CD14-positive monocyte (primary cell): Measurements from ENCODE around the gene ATG7. TPM values are rescaled to one million over a fixed set of nuclear protein-coding genes. Genes with fewer than 3 reads are reported as not detected.

ENCODE experiments used
- DNase-seq, 3 donors: peaks; one replicate each; pipeline ENCODE4 v3.0.0-alpha.2; 2011 to 2022
- H2AFZ ChIP-seq: 2 replicates; pipeline ENCODE4 v1.6.0; 2012; ENCODE audit warnings: mild to moderate bottlenecking, low read depth, low read length, inconsistent platforms; ENCODE audit not compliant: insufficient read depth, poor library complexity, severe bottlenecking
- H3K27ac ChIP-seq, 2 donors: 1 replicate in 1 of 2; 2 replicates in 1 of 2; pipeline ENCODE4 v1.5.1; 2012 to 2013; ENCODE audit warnings: low read length in 2 of 2, control low read depth in 1 of 2, inconsistent platforms in 1 of 2, low read depth in 1 of 2, mild to moderate bottlenecking in 1 of 2
- H3K27me3 ChIP-seq, 2 donors: one replicate each; pipeline versions ENCODE4 v1.6.0 to v1.6.1; 2011 to 2013; ENCODE audit warnings: low read length in 2 of 2; ENCODE audit not compliant: control insufficient read depth in 2 of 2, insufficient read depth in 2 of 2
- H3K36me3 ChIP-seq, 2 donors: replicated peaks in 1 of 2; 1 replicate in 1 of 2; 2 replicates in 1 of 2; pipeline versions ENCODE4 v1.5.1 to v1.6.1; 2012 to 2013; ENCODE audit warnings: low read length in 2 of 2, control low read depth in 1 of 2, inconsistent platforms in 1 of 2, mild to moderate bottlenecking in 1 of 2; ENCODE audit not compliant: insufficient read depth in 2 of 2, control insufficient read depth in 1 of 2
- H3K4me1 ChIP-seq, 2 donors: 1 replicate in 1 of 2; 2 replicates in 1 of 2; pipeline versions ENCODE4 v1.5.1 to v1.6.1; 2012 to 2013; ENCODE audit warnings: low read length in 2 of 2, control low read depth in 1 of 2, inconsistent platforms in 1 of 2, mild to moderate bottlenecking in 1 of 2, moderate library complexity in 1 of 2; ENCODE audit not compliant: insufficient read depth in 2 of 2, control insufficient read depth in 1 of 2
- H3K4me2 ChIP-seq: replicated peaks from 2 replicates; pipeline ENCODE3; 2012; ENCODE audit warnings: low read length, moderate library complexity, mild to moderate bottlenecking; ENCODE audit not compliant: poor library complexity, severe bottlenecking; ENCODE audit errors: extremely low read depth
- H3K4me3 ChIP-seq, 3 experiments: fragments of 200-600 bp in 1 of 3; sonication (generic) in 1 of 3; replicated peaks in 1 of 3; 1 replicate in 2 of 3; 2 replicates in 1 of 3; pipeline ENCODE4 v1.5.1; 2011 to 2013; ENCODE audit warnings: low read length in 3 of 3, mild to moderate bottlenecking in 3 of 3, control low read depth in 2 of 3, low read depth in 2 of 3, inconsistent platforms in 1 of 3, moderate library complexity in 1 of 3
- H3K79me2 ChIP-seq: 2 replicates; pipeline ENCODE4 v1.6.0; 2012; ENCODE audit warnings: mild to moderate bottlenecking, control low read depth, inconsistent platforms, low read length, moderate library complexity; ENCODE audit not compliant: insufficient read depth
- H3K9ac ChIP-seq: 2 replicates; pipeline ENCODE4 v1.6.0; 2017; ENCODE audit warnings: low read length, mild to moderate bottlenecking; ENCODE audit not compliant: insufficient read depth, poor library complexity, severe bottlenecking
- H3K9me3 ChIP-seq, 2 donors: replicated peaks in 1 of 2; 1 replicate in 1 of 2; 2 replicates in 1 of 2; pipeline versions ENCODE4 v1.5.1 to v1.6.1; 2012 to 2013; ENCODE audit warnings: low read length in 2 of 2, control low read depth in 1 of 2; ENCODE audit not compliant: control insufficient read depth in 1 of 2, insufficient read depth in 1 of 2
- H4K20me1 ChIP-seq: 2 replicates; pipeline ENCODE4 v1.6.0; 2012; ENCODE audit warnings: mild to moderate bottlenecking, low read length, control low read depth, moderate library complexity; ENCODE audit not compliant: insufficient read depth
- H3K27ac Mint-ChIP-seq, 7 donors: one replicate each; pipeline ENCODE4 v1.8.0; 2020; ENCODE audit warnings: mild to moderate bottlenecking in 7 of 7, mixed read lengths in 7 of 7, moderate library complexity in 6 of 7, inconsistent platforms in 2 of 7
- H3K27me3 Mint-ChIP-seq, 3 donors: one replicate each; pipeline ENCODE4 v1.8.0; 2021 to 2022; ENCODE audit warnings: low read depth in 3 of 3, mild to moderate bottlenecking in 3 of 3, mixed read lengths in 3 of 3, moderate library complexity in 3 of 3, inconsistent platforms in 1 of 3
- H3K36me3 Mint-ChIP-seq, 2 donors: one replicate each; pipeline ENCODE4 v1.8.0; 2020; ENCODE audit warnings: mixed read lengths in 2 of 2, inconsistent platforms in 1 of 2, mild to moderate bottlenecking in 1 of 2
- H3K4me1 Mint-ChIP-seq: one replicate; pipeline ENCODE4 v1.8.0; 2020; ENCODE audit warnings: mild to moderate bottlenecking, mixed read lengths
- H3K4me3 Mint-ChIP-seq, 2 donors: one replicate each; pipeline ENCODE4 v1.8.0; 2020; ENCODE audit warnings: mild to moderate bottlenecking in 2 of 2, mixed read lengths in 2 of 2, moderate library complexity in 1 of 2
- H3K9me3 Mint-ChIP-seq, 7 donors: one replicate each; pipeline ENCODE4 v1.8.0; 2020 to 2022; ENCODE audit warnings: mixed read lengths in 7 of 7, mild to moderate bottlenecking in 6 of 7, moderate library complexity in 6 of 7, inconsistent platforms in 2 of 7
- CTCF ChIP-seq: fragments of 200-600 bp; IDR thresholded peaks from one replicate; pipeline ENCODE4 v1.8.0; 2022; ENCODE audit warnings: antibody characterized with exemption, mild to moderate bottlenecking
- WGBS: methylation state at CpG from one replicate; pipeline ENCODE4 v1.1.5; 2013; ENCODE audit warnings: missing lambda C conversion rate; ENCODE audit not compliant: insufficient coverage; 5-methylcytosine and 5-hydroxymethylcytosine counted together
- intact Hi-C, 2 donors: fragments of 100-400 bp; cut with micrococcal nuclease; formaldehyde crosslinking; loops; one replicate each; pipeline versions ENCODE4 v1.15.0 to v1.15.1; 2023
- polyA plus RNA-seq, 3 donors: library from polyadenylated mRNA; depleted of rRNA in 1 of 3; unstranded in 2 of 3; stranded (reverse) in 1 of 3; fragments of 300-500 nt in 2 of 3; fragments of >200 nt in 1 of 3; fragmentation: Illumina TruSeq in 2 of 3; gene quantifications; 1 replicate in 2 of 3; 2 replicates in 1 of 3; pipeline ENCODE4 v1.2.3, GENCODE V29; 2012 to 2021

ATG7 gene
- polyA plus RNA-seq, 3 donors: 57.4 to 101 (median 89.7) TPM

GRCh38 chr3:11391174-11391879 lies 119.1 kb downstream of the ATG7 start:
- Mint-ChIP-seq H3K27ac (peak overlapping the region in 1 of 7 donors; percentile 38), H3K36me3 (peaks cover 66 to 79% of the 10 kb centered on the region in 2 donors), H3K4me3 (no peak overlapping the region), H3K9me3 (peaks cover 0 to 2% (median 0%) of the 10 kb centered on the region in 7 donors), H3K27me3 (no peaks in the 10 kb centered on the region), H3K4me1 (peaks cover 2% of the 10 kb centered on the region)
- no peak for TF ChIP-seq CTCF
- Histone ChIP-seq H3K27ac (no peak overlapping the region), H3K4me1 (no peaks in the 10 kb centered on the region), H3K36me3 (peaks cover 58 to 100% of the 10 kb centered on the region in 2 donors), H4K20me1 (peaks cover 90% of the 10 kb centered on the region), H3K9me3 (no peaks in the 10 kb centered on the region), H3K4me3 (no peak overlapping the region), H3K27me3 (no peaks in the 10 kb centered on the region), H2AFZ (no peak overlapping the region), H3K4me2 (no peak overlapping the region), H3K79me2 (peaks cover 4% of the 10 kb centered on the region), H3K9ac (no peak overlapping the region)
- WGBS: 52% methylated on average over 3 of the region's 6 CpGs
- intact Hi-C loops: no loop called here
- no peak for DNase-seq

- Mint-ChIP-seq H3K4me3 (no peak overlapping the region), H3K27me3 (no peaks in the 10 kb centered on the region), H3K27ac (peak overlapping the region in 2 of 7 donors; percentile 55 to 57), H3K9me3 (peaks cover 0 to 2% (median 0%) of the 10 kb centered on the region in 7 donors), H3K4me1 (peaks cover 2% of the 10 kb centered on the region), H3K36me3 (peaks cover 57 to 76% of the 10 kb centered on the region in 2 donors)
- intact Hi-C loops: no loop called here
- Histone ChIP-seq H3K4me1 (no peaks in the 10 kb centered on the region), H3K9me3 (no peaks in the 10 kb centered on the region), H2AFZ (no peak overlapping the region), H3K4me2 (no peak overlapping the region), H3K27ac (no peak overlapping the region), H3K9ac (no peak overlapping the region), H4K20me1 (peaks cover 81% of the 10 kb centered on the region), H3K27me3 (no peaks in the 10 kb centered on the region), H3K79me2 (peaks cover 4% of the 10 kb centered on the region), H3K36me3 (peaks cover 49 to 94% of the 10 kb centered on the region in 2 donors), H3K4me3 (no peak overlapping the region)
- DNase-seq: no peak
- 0% methylated on average over 2 of the region's 3 CpGs for WGBS
- TF ChIP-seq CTCF: no peak
Observed at GRCh38 chr3:11392014-11392859, 120.0 kb downstream of the ATG7 start.
